Endothelial cell of umbilical vein (primary cell): ENCODE data around the gene CDK5RAP2. TPM values are rescaled to one million over a fixed set of nuclear protein-coding genes. Genes with fewer than 3 reads are reported as not detected.

ENCODE experiments used
- BruUV-seq: library from RNA; stranded (reverse); fragments of 400-500 nt; replicated peaks from 2 replicates; lab custom pipeline; 2021; lab: Mats Ljungman, UMichigan
- CTCF ChIA-PET: fragments of 300-600, 350-600 bp; sonication (Branson Sonifier 250); formaldehyde crosslinking; loops from one replicate; lab custom pipeline; 2021; ENCODE audit warnings: antibody characterized with exemption, inconsistent platforms; lab: Charles Lee
- POLR2A ChIA-PET: fragments of 300-600, 350-600 bp; sonication (Branson Sonifier 250); formaldehyde crosslinking; loops from one replicate; lab custom pipeline; 2021; ENCODE audit warnings: antibody characterized with exemption, inconsistent platforms; lab: Charles Lee
- DNase-seq: peaks from one replicate; pipeline ENCODE4 v3.0.0-alpha.2; 2011; ENCODE audit warnings: low read depth, low spot score
- FAIRE-seq: peaks from 2 replicates; lab custom pipeline; 2011; peaks lifted over from hg19 to GRCh38; lab: Jason Lieb, UNC
- H2AFZ ChIP-seq: 2 replicates; pipeline ENCODE4 v1.6.0; 2012; ENCODE audit warnings: low read depth, low read length, control low read depth, inconsistent platforms
- H3K27ac ChIP-seq: 2 replicates; pipeline ENCODE4 v1.5.1; 2011; ENCODE audit warnings: low read depth, mild to moderate bottlenecking, control low read depth, low read length, moderate library complexity; ENCODE audit not compliant: insufficient read depth
- H3K27me3 ChIP-seq, 2 experiments: 2 replicates each; pipeline versions ENCODE4 v1.6.0 to v1.6.1; 2011; ENCODE audit warnings: low read length in 2 of 2, mixed read lengths in 1 of 2; ENCODE audit not compliant: control insufficient read depth in 2 of 2, insufficient read depth in 2 of 2
- H3K36me3 ChIP-seq, 2 experiments: 2 replicates in 1 of 2; 3 replicates in 1 of 2; pipeline ENCODE4 v1.5.1; 2011; ENCODE audit warnings: low read length in 2 of 2, mild to moderate bottlenecking in 1 of 2, moderate library complexity in 1 of 2; ENCODE audit not compliant: control insufficient read depth in 2 of 2, insufficient read depth in 2 of 2; ENCODE audit errors: extremely low read depth in 1 of 2
- H3K4me1 ChIP-seq: 3 replicates; pipeline ENCODE4 v1.5.1; 2011; ENCODE audit warnings: mild to moderate bottlenecking, low read length; ENCODE audit not compliant: control insufficient read depth, insufficient read depth; ENCODE audit errors: extremely low read depth
- H3K4me2 ChIP-seq: 2 replicates; pipeline ENCODE4 v1.6.1; 2011; ENCODE audit warnings: low read length, control low read depth, mixed read lengths; ENCODE audit not compliant: insufficient read depth
- H3K4me3 ChIP-seq, 3 experiments: fragments of 200-600 bp in 1 of 3; sonication (generic), shearing (Covaris generic) in 1 of 3; replicated peaks in 1 of 3; 2 replicates each; pipeline ENCODE4 v1.5.1; 2011 to 2016; ENCODE audit warnings: control low read depth in 3 of 3, low read length in 3 of 3, mild to moderate bottlenecking in 2 of 3, inconsistent platforms in 1 of 3, low read depth in 1 of 3, moderate library complexity in 1 of 3; ENCODE audit not compliant: insufficient read depth in 1 of 3
- H3K79me2 ChIP-seq: 2 replicates; pipeline ENCODE4 v1.6.0; 2012; ENCODE audit warnings: low read length, inconsistent platforms; ENCODE audit not compliant: control insufficient read depth, insufficient read depth
- H3K9ac ChIP-seq: replicated peaks from 2 replicates; pipeline ENCODE3; 2011; ENCODE audit warnings: low read length, control low read depth; ENCODE audit not compliant: insufficient read depth; ENCODE audit errors: extremely low read depth
- H3K9me1 ChIP-seq: replicated peaks from 3 replicates; pipeline ENCODE4 v1.6.0; 2011; ENCODE audit warnings: mild to moderate bottlenecking, low read length; ENCODE audit not compliant: control insufficient read depth, insufficient read depth; ENCODE audit errors: extremely low read depth
- H3K9me3 ChIP-seq: replicated peaks from 2 replicates; pipeline ENCODE4 v1.5.1; 2012; ENCODE audit warnings: low read length, inconsistent platforms; ENCODE audit not compliant: control insufficient read depth, insufficient read depth
- H4K20me1 ChIP-seq: replicated peaks from 2 replicates; pipeline ENCODE3; 2011; ENCODE audit warnings: mild to moderate bottlenecking, low read length; ENCODE audit not compliant: control insufficient read depth, insufficient read depth; ENCODE audit errors: extremely low read depth
- CTCF ChIP-seq, 2 donors: IDR thresholded peaks; 1 replicate in 1 of 2; 2 replicates in 1 of 2; pipeline ENCODE4 v1.5.1; 2011; ENCODE audit warnings: low read length in 2 of 2, mild to moderate bottlenecking in 2 of 2, moderate library complexity in 2 of 2, control low read depth in 1 of 2, inconsistent platforms in 1 of 2, low read depth in 1 of 2; ENCODE audit not compliant: insufficient read depth in 1 of 2; ENCODE audit errors: extremely low read depth in 1 of 2
- EZH2 ChIP-seq: IDR thresholded peaks from 2 replicates; pipeline ENCODE4 v1.6.1; 2012; ENCODE audit warnings: borderline replicate concordance, low read depth, mild to moderate bottlenecking, moderate library complexity, low read length, inconsistent platforms; ENCODE audit not compliant: severe bottlenecking
- FOS ChIP-seq: IDR thresholded peaks from 2 replicates; pipeline ENCODE4 v1.6.1; 2011; ENCODE audit warnings: mild to moderate bottlenecking, low read length, moderate library complexity, borderline replicate concordance; ENCODE audit not compliant: insufficient read depth
- GATA2 ChIP-seq: IDR thresholded peaks from 2 replicates; pipeline ENCODE4 v1.7.0; 2011; ENCODE audit warnings: low read depth, mild to moderate bottlenecking, moderate library complexity, mixed read lengths, low read length; ENCODE audit not compliant: insufficient read length, insufficient read depth
- JUN ChIP-seq: IDR thresholded peaks from 2 replicates; pipeline ENCODE4 v1.6.1; 2011; ENCODE audit warnings: borderline replicate concordance, low read depth; ENCODE audit not compliant: insufficient read length, insufficient read depth
- MYC ChIP-seq: IDR thresholded peaks from one replicate; pipeline ENCODE4 v1.6.1; 2011; ENCODE audit warnings: mild to moderate bottlenecking, low read depth, low read length
- POLR2A ChIP-seq: IDR thresholded peaks from 2 replicates; pipeline ENCODE4 v1.6.1; 2012; ENCODE audit warnings: low read depth, mild to moderate bottlenecking, control low read depth, low read length
- POLR2AphosphoS5 ChIP-seq: IDR thresholded peaks from 2 replicates; pipeline ENCODE4 v1.6.1; 2012; ENCODE audit warnings: low read depth, mild to moderate bottlenecking, control low read depth, low read length, moderate library complexity; ENCODE audit not compliant: insufficient read depth
- dilution Hi-C: fragments of 300-500 bp; cut with MboI; formaldehyde crosslinking; loops from one replicate; pipeline ENCODE4 v1.15.0; 2019; ENCODE audit warnings: low sequenced_read_pairs; ENCODE audit not compliant: extremely low pct_ligation_motif_present
- intact Hi-C: fragments of 100-400 bp; cut with micrococcal nuclease; formaldehyde crosslinking; loops from one replicate; pipeline ENCODE4 v1.10.0; 2022
- polyA plus RNA-seq, 4 experiments: library from polyadenylated mRNA; depleted of rRNA in 3 of 4; stranded (reverse) in 3 of 4; unstranded in 1 of 4; fragments of >200 nt; gene quantifications; 2 replicates each; pipeline versions ENCODE4 v1.2.1 to v1.2.3, GENCODE V29; 2011 to 2012; ENCODE audit warnings: missing spikeins in 1 of 4
- total RNA-seq: library from RNA; stranded (reverse); gene quantifications from 2 replicates; pipeline ENCODE4 v1.2.3, GENCODE V29; 2021
- TF ChIP-seq, protein P1 (sequence below): IDR thresholded peaks from 2 replicates; pipeline ENCODE4 v1.6.1; 2011; ENCODE audit not compliant: insufficient read depth, insufficient read length

Gene CDK5RAP2
- total and polyA plus RNA-seq, 2 donors (not counting 3 experiments of a cell fraction or from before 2014, with no cell fraction given): 17.5 to 56.7 TPM

- ChIA-PET POLR2A (no interaction called here), CTCF (interaction anchor here (0.6 to 0.9 kb wide), 2 partner anchors 40 to 159 kb away, joined by 3 read pairs; no protein-coding TSS in a partner anchor)
- no peak overlapping the region for H2AFZ ChIP-seq
- dilution Hi-C loops (no loop called here), intact Hi-C loops (no loop called here)
- BruUV-seq: no TSS peak
- H4K20me1 ChIP-seq: no peaks in the 10 kb centered on the region
- H3K27ac ChIP-seq: no peak overlapping the region
- TF ChIP-seq POLR2A (no peak), CTCF (IDR thresholded peaks at IDR 0.05; ENCODE audit: extremely low read depth in 1 of 2, insufficient read depth in 1 of 2, low read depth in 1 of 2, low read length in 2 of 2) (no peak), MYC (no peak), FOS (no peak), JUN (no peak), GATA2 (no peak), POLR2AphosphoS5 (no peak), EZH2 (no peak)
- TF ChIP-seq, protein P1, sequence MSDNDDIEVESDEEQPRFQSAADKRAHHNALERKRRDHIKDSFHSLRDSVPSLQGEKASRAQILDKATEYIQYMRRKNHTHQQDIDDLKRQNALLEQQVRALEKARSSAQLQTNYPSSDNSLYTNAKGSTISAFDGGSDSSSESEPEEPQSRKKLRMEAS: no peak
- DNase-seq: no peak
- no peaks in the 10 kb centered on the region for H3K9me3 ChIP-seq
- no peaks in the 10 kb centered on the region for H3K9me1 ChIP-seq
- no peaks in the 10 kb centered on the region for H3K4me1 ChIP-seq
- no peaks in the 10 kb centered on the region for H3K27me3 ChIP-seq
- H3K4me3 ChIP-seq: no peak overlapping the region
- H3K4me2 ChIP-seq: no peak overlapping the region
- H3K36me3 ChIP-seq: peaks cover 10 to 14% of the 10 kb centered on the region in 2 experiments
- H3K9ac ChIP-seq: no peak overlapping the region
- peaks cover 34% of the 10 kb centered on the region for H3K79me2 ChIP-seq
- no peak for FAIRE-seq
Measured at GRCh38 chr9:120571443-120572257, 8.3 kb downstream of the CDK5RAP2 start.
